GM12865 (cell line): ENCODE data around the gene HNRNPLL.

Source experiments
- DNase-seq: peaks from one replicate; pipeline ENCODE4 v3.0.0; 2010; ENCODE audit warnings: low read depth
- H3K4me3 ChIP-seq: 2 replicates; pipeline ENCODE4 v1.5.1; 2011; ENCODE audit warnings: mild to moderate bottlenecking, low read depth, low read length, control low read depth
- TF ChIP-seq, protein P1 (sequence below): IDR thresholded peaks from 2 replicates; pipeline ENCODE4 v1.5.1; 2011; ENCODE audit warnings: low read length, control low read depth, low read depth, inconsistent platforms; ENCODE audit not compliant: insufficient read depth; ENCODE audit errors: missing control alignments

HNRNPLL gene

GRCh38 chr2:38568724-38569436 is 33.8 kb downstream of the HNRNPLL start:
- no peak overlapping the region for H3K4me3 ChIP-seq
- TF ChIP-seq, protein P1, sequence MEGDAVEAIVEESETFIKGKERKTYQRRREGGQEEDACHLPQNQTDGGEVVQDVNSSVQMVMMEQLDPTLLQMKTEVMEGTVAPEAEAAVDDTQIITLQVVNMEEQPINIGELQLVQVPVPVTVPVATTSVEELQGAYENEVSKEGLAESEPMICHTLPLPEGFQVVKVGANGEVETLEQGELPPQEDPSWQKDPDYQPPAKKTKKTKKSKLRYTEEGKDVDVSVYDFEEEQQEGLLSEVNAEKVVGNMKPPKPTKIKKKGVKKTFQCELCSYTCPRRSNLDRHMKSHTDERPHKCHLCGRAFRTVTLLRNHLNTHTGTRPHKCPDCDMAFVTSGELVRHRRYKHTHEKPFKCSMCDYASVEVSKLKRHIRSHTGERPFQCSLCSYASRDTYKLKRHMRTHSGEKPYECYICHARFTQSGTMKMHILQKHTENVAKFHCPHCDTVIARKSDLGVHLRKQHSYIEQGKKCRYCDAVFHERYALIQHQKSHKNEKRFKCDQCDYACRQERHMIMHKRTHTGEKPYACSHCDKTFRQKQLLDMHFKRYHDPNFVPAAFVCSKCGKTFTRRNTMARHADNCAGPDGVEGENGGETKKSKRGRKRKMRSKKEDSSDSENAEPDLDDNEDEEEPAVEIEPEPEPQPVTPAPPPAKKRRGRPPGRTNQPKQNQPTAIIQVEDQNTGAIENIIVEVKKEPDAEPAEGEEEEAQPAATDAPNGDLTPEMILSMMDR: no peak
- no peak for DNase-seq

DNA sequence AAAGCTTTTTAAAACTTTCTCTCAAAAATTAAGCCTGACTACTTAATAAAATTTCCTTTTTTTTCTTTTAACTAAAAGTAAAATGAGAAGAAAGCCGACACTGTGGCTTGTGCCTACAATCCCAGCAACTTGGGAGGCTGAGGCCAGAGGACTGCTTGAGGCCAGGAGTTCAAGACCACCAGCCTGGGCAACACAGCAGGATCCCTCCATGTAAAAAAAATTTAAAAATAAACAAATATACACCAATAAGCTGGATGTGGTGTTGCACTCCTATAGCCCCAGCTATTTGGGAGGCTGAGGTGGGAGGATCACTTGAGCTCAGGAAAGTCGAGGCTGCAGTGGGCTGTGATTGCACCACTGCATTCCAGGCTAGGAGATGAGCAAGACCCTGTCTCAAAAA is 37.4 kb downstream of the HNRNPLL start:
- no peak for DNase-seq
- H3K4me3 ChIP-seq: no peak overlapping the region
- TF ChIP-seq, protein P1: no peak

DNA sequence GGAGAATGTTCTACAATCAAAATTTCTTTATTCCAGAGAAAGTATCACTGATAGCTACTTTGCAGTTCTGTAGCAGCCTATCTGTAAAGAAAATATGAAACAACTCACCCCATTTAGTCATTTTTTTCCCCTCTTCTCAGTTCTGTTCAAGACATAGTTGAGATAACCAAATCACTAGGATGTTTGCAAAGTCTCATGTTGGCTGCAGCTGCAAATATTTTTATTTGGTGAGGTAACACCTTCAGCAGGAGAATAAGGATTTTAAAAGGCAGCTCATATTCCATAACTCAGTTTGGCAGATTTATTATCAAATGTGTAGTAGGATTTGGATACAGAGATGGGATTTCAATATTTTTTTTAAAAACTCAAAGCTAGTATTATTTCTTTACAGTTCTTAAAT is 41.0 kb downstream of the HNRNPLL start:
- no peak for DNase-seq
- TF ChIP-seq, protein P1: no peak

DNA sequence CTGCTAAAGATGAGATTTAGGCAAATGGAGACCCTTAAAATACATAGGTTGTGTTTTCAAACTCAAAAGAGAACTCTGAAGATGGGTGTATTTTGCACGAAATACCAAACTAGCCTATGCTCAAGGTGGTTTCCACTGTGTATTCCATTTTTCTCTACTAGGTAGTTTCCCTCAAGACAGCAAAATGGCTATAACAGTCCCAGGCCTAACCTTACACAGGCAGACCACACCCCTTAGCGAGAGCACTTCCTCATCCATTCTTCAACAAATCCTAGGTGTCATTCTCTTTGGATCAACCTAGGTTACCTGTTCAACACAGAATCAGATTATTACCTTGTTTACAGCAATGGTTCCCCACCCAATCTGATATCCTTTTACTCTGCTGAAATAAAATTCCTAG is 42.6 kb downstream of the HNRNPLL start:
- TF ChIP-seq, protein P1: no peak
- no peak overlapping the region for H3K4me3 ChIP-seq
- peak; percentile 21 for DNase-seq

More for the DNA sequence above, 41.0 kb downstream of the HNRNPLL start:
- no peak overlapping the region for H3K4me3 ChIP-seq

GRCh38 chr2:38557981-38558380 is 44.7 kb downstream of the HNRNPLL start:
- no peak overlapping the region for H3K4me3 ChIP-seq
- no peak for DNase-seq
- TF ChIP-seq, protein P1: no peak

DNA sequence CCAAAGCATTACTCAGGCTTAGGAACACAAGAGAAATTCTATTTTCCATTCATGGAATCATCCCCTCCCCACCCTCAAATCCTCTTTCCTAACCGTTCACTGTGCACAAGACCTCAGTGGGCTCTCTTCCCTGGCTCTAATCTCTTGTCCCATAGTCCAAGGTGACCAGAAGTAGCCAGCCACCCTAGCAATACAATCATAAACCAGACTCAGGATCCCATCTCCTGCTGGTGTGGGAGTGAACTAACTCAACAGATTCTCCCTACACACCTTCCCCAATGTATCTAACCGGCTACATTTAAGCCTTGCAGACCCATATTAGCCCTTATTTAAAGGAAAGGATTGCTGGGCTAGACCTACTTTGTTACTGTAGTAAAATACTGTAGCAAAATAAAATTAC is 45.5 kb downstream of the HNRNPLL start:
- DNase-seq: no peak
- TF ChIP-seq, protein P1: no peak

More for the DNA sequence above, 45.5 kb downstream of the HNRNPLL start:
- H3K4me3 ChIP-seq: no peak overlapping the region
